Testis (tissue), 3 donors: ENCODE results near the gene MGAT4C. TPM values are rescaled to one million over a fixed set of nuclear protein-coding genes. Genes with fewer than 3 reads are reported as not detected.

Experiments used
- DNase-seq: peaks from one replicate; pipeline ENCODE4 v3.0.0-alpha.2; 2019
- H3K27ac ChIP-seq, 2 donors: fragments of 200-600 bp; sonication (generic); one replicate each; pipeline ENCODE4 v1.5.1; 2019
- H3K27me3 ChIP-seq: fragments of 200-600 bp; sonication (generic); one replicate; pipeline ENCODE4 v1.5.1; 2019
- H3K36me3 ChIP-seq: fragments of 200-600 bp; sonication (generic); one replicate; pipeline ENCODE4 v1.5.1; 2017; ENCODE audit warnings: low read depth; ENCODE audit errors: missing control alignments
- H3K4me1 ChIP-seq: fragments of 200-600 bp; sonication (generic); one replicate; pipeline ENCODE4 v1.5.1; 2019
- H3K4me3 ChIP-seq, 2 donors: fragments of 200-600 bp; sonication (generic); one replicate each; pipeline ENCODE4 v1.5.1; 2017 to 2019
- H3K9me3 ChIP-seq: fragments of 200-600 bp; sonication (generic); one replicate; pipeline ENCODE4 v1.5.1; 2017
- POLR2A ChIP-seq: fragments of 450-650 bp; IDR thresholded peaks from one replicate; pipeline ENCODE4 v1.6.1; 2017; ENCODE audit warnings: antibody characterized with exemption, mild to moderate bottlenecking, moderate library complexity
- WGBS, 2 donors: methylation state at CpG; one replicate each; pipeline ENCODE4 v1.1.5; 2018; 5-methylcytosine and 5-hydroxymethylcytosine counted together
- intact Hi-C: fragments of 100-400 bp; cut with DNase I; formaldehyde crosslinking; loops from one replicate; pipeline ENCODE4 v1.15.1; 2023; ENCODE audit warnings: low total_unique reads
- polyA plus RNA-seq: library from polyadenylated mRNA; stranded (reverse); fragments of 350-450 nt; fragmentation: Illumina TruSeq; extraction: RNeasy Lipid Tissue Mini Kit (QIAGEN cat#74804); gene quantifications from one replicate; pipeline ENCODE4 v1.2.3, GENCODE V29; 2014; ENCODE audit warnings: low read depth, low replicate concordance; ENCODE audit not compliant: insufficient read depth
- total RNA-seq, 2 donors: library from RNA; depleted of rRNA; stranded (reverse); fragments of >200 nt; gene quantifications; one replicate each; pipeline ENCODE4 v1.2.3, GENCODE V29; 2016
- TF ChIP-seq, protein P1 (sequence below), 3 experiments: fragments of 450-650 bp in 2 of 3; fragments of 200-600 bp in 1 of 3; sonication (generic) in 1 of 3; IDR thresholded peaks; one replicate each; pipeline ENCODE4 v1.5.1; 2016 to 2019; ENCODE audit warnings: antibody characterized with exemption in 3 of 3, mild to moderate bottlenecking in 2 of 3, moderate library complexity in 1 of 3

Gene MGAT4C
- total and polyA plus RNA-seq, 3 donors from 2014 or later: 5.5 to 11.3 (median 7.4) TPM

DNA sequence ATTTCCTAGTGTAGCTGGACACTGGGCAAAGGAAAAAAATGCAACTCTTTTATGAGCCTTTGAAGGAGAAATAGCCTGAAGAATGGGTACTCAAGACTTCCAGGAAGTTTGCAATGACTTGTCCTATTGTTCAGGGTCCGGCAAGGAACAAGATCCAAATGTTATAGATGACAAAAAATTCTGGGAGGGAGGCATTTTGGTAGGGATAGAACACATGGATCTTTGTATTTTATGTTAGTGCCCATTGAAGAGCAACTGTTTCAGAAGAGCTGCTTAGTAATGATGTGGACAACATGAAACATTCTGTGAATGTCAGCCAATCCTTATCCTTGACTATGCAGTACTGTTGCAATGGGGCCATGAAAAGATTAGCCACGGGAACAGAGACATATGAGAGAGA, 138.0 kb downstream of the MGAT4C start:
- DNase-seq: no peak
- Histone ChIP-seq H3K4me3 (no peak overlapping the region), H3K4me1 (no peaks in the 10 kb centered on the region), H3K27ac (no peak overlapping the region), H3K9me3 (no peaks in the 10 kb centered on the region), H3K27me3 (no peaks in the 10 kb centered on the region), H3K36me3 (no peaks in the 10 kb centered on the region)
- 59 to 74% methylated on average over 2 of the region's 2 CpGs for WGBS, 2 donors
- TF ChIP-seq, protein P1, sequence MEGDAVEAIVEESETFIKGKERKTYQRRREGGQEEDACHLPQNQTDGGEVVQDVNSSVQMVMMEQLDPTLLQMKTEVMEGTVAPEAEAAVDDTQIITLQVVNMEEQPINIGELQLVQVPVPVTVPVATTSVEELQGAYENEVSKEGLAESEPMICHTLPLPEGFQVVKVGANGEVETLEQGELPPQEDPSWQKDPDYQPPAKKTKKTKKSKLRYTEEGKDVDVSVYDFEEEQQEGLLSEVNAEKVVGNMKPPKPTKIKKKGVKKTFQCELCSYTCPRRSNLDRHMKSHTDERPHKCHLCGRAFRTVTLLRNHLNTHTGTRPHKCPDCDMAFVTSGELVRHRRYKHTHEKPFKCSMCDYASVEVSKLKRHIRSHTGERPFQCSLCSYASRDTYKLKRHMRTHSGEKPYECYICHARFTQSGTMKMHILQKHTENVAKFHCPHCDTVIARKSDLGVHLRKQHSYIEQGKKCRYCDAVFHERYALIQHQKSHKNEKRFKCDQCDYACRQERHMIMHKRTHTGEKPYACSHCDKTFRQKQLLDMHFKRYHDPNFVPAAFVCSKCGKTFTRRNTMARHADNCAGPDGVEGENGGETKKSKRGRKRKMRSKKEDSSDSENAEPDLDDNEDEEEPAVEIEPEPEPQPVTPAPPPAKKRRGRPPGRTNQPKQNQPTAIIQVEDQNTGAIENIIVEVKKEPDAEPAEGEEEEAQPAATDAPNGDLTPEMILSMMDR (IDR thresholded peaks at IDR 0.05): no peak
- TF ChIP-seq POLR2A: no peak
- intact Hi-C loops: no loop called here

DNA sequence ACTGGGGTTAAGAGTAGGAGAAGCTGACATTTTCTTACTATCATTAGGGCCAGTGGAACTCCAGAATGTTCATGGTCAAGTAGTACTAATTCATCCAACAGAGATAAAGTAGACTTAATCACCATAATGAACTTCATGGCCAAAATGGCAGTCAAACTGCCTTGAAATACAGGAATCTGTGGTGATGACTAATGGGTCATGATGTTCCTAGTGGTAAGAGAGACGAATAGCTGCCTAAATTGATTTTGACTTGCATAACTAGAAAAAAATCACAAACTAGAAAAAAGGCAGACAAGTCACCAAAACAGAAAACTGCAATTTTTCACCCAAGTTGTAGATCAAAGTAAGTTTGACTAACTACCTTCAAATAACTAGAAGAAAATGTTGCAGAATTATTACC, 138.5 kb downstream of the MGAT4C start:
- 53 to 67% methylated on average over 1 of the region's 1 CpG for WGBS, 2 donors
- Histone ChIP-seq H3K9me3 (no peaks in the 10 kb centered on the region), H3K4me1 (no peaks in the 10 kb centered on the region), H3K4me3 (no peak overlapping the region), H3K27ac (no peak overlapping the region), H3K27me3 (no peaks in the 10 kb centered on the region), H3K36me3 (no peaks in the 10 kb centered on the region)
- DNase-seq: no peak
- TF ChIP-seq POLR2A: no peak
- intact Hi-C loops: no loop called here

DNA sequence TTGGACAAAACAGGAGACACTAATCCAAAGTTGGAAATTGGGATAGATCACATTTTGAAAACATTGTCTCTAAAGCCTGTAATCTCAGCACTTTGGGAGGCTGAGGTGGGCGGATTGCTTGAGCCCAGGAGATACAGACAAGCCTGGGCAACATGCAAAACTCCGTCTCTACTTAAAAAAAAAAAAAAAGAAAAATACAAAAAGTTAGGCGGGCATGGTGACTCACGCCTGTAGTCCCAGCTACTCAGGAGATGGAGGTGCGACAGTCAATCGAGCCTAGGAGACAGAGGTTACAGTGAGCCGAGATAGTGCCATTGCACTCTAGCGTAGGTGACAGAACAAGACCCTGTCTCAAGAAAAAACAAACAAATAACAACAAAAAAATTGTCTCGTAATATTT, 152.1 kb downstream of the MGAT4C start:
- H3K27me3 ChIP-seq: no peaks in the 10 kb centered on the region
- no peak overlapping the region for H3K4me3 ChIP-seq
- H3K36me3 ChIP-seq: no peaks in the 10 kb centered on the region
- H3K4me1 ChIP-seq: no peaks in the 10 kb centered on the region
- TF ChIP-seq, protein P1 (IDR thresholded peaks at IDR 0.05): no peak
- TF ChIP-seq POLR2A: no peak
- intact Hi-C loops: no loop called here
- DNase-seq: no peak
- no peak overlapping the region for H3K27ac ChIP-seq
- H3K9me3 ChIP-seq: no peaks in the 10 kb centered on the region
- 81 to 83% methylated on average over 9 of the region's 9 CpGs for WGBS, 2 donors

DNA sequence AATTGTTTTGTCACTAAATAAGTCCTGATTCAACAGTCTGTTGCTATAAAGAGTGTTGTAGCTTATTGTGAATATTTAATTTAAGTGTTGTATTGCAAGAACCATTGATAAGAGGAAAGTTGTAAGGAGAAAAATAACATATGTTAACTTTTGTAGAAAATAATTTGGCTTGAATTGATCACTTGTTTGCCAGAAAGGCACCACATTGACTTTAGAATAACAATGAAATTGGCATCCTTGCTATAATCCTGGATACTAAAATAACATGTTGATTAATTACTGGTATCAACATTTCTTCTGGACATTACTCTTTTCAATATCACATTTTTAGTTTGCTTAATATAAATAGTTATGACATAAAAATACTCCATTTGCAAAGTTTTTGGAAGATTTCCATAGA, 159.0 kb downstream of the MGAT4C start:
- TF ChIP-seq, protein P1 (IDR thresholded peaks at IDR 0.05): no peak
- no peak for TF ChIP-seq POLR2A
- H3K27ac ChIP-seq: no peak overlapping the region

DNA sequence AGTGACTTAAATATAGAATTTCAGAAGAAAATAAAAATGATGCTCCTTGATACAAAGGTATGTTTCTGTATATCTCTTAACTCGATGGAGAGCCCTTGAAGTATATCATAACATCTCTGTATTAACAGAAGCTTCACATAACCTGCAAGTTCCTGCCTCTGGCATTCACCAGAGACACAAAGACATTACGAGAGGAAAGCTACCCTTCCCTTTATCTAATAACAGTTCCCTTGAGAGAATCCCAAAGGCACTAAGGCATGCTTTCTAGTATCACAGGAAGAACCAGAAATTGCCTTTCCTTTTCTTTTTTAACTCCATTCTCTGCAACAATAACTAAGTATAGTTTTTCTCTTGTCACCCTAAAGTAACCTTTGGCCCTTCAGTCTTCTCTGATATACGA, 164.5 kb downstream of the MGAT4C start:
- intact Hi-C loops: no loop called here
- Histone ChIP-seq H3K9me3 (no peaks in the 10 kb centered on the region), H3K4me3 (no peak overlapping the region), H3K36me3 (no peaks in the 10 kb centered on the region), H3K27me3 (no peaks in the 10 kb centered on the region), H3K4me1 (no peaks in the 10 kb centered on the region), H3K27ac (no peak overlapping the region)
- 36 to 41% methylated on average over 3 of the region's 3 CpGs for WGBS, 2 donors
- TF ChIP-seq POLR2A: no peak
- TF ChIP-seq, protein P1 (IDR thresholded peaks at IDR 0.05): no peak
- no peak for DNase-seq

More for the DNA sequence above, 159.0 kb downstream of the MGAT4C start:
- Histone ChIP-seq H3K9me3 (no peaks in the 10 kb centered on the region), H3K36me3 (no peaks in the 10 kb centered on the region), H3K27me3 (no peaks in the 10 kb centered on the region), H3K4me3 (no peak overlapping the region), H3K4me1 (no peaks in the 10 kb centered on the region)
- no peak for DNase-seq
- intact Hi-C loops: no loop called here
